Cardiac septum (tissue), 1 donor: ENCODE data around the gene PSMG1. TPM values are rescaled to one million over a fixed set of nuclear protein-coding genes. Genes with fewer than 3 reads are reported as not detected.
A peak's percentile ranks its signal among the peaks of the same experiment; 100 is the strongest.
"Not testable (repeated sequence)": the region's sequence is repeated elsewhere in the genome, so short reads cannot be mapped to it uniquely, and the experiment has no call there.

Experiments used
- DNase-seq: peaks from one replicate; pipeline ENCODE4 v3.0.0-alpha.2; 2020; ENCODE audit warnings: low spot score
- intact Hi-C: fragments of 100-400 bp; cut with DNase I; formaldehyde crosslinking; loops from one replicate; pipeline ENCODE4 v1.14.0; 2022
- long read RNA-seq: library from polyadenylated mRNA; unstranded; transcript quantifications from one replicate; pipeline ENCODE4 v2.0.0, GENCODE V29; 2021
- total RNA-seq: library from RNA; stranded (reverse); fragmentation: NEBNext Ultra II Directional; extraction: Animal tissue kit (Norgen Biotek cat#: 25700); gene quantifications from one replicate; pipeline ENCODE4 v1.2.1, GENCODE V29; 2021
- donor health status: DM: no; HTN: no; CAD: no.

The PSMG1 gene, protein sequence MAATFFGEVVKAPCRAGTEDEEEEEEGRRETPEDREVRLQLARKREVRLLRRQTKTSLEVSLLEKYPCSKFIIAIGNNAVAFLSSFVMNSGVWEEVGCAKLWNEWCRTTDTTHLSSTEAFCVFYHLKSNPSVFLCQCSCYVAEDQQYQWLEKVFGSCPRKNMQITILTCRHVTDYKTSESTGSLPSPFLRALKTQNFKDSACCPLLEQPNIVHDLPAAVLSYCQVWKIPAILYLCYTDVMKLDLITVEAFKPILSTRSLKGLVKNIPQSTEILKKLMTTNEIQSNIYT
- total RNA-seq, result 27.7 TPM
- long read RNA-seq, transcript PSMG1-201 (7 exons, 2,154 nt), result major isoform, 17 of 20 reads
- long read RNA-seq, partial matches to known transcripts, result 0 of 20 reads
- long read RNA-seq, other reads (novel, unspliced or antisense), result 2 of 20 reads

GRCh38 chr21:39183272-39184049 is at the start of gene PSMG1:
Gene PSMG1 (minus strand): TSS chr21:39183451. CDS start chr21:39183385, 66 bp downstream.
- intact Hi-C loops, result loop anchor here (10.0 kb wide), 1 partner anchor 201 kb away; a partner anchor contains a TSS
- DNase-seq, result peak; percentile 98

DNA sequence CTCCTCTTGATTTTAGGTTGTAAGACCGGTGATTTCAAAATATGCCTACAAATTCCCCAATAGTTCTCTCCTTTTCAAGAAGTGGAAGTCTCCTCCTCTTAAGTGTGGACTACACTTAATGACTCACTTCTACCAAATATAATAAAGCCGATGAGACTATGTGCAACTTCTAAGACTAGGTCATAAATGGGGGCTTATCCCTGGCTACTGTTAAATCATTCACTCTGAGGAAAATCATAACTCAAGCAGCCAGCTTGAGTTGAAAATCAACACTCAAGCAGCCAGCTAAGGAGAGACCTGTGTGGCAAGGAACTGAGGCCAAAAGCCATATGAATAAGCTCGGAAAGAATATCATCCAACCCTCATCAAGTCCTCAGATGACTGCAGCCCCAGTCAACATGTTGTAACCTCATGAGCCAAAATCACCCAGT is 49.6 kb upstream of the PSMG1 start:
- intact Hi-C loops, result no loop called here
- no peak for DNase-seq

DNA sequence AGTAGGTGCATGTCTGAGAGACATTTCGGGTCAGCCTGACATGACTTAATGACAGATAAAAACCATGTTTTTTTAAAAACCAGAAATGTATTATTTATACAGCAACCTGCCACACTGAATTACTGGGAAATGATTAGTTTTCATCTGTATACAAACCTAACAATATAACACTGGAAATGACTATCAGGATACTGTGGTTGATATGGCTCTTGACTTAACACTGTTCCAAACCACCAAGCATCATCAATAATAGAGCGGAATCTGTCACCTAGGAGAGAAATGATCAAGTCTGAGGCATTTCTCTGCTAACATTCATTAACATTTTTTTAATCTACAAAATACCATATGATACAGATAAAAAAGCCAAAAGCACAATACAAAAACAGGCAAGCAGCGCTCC is 41.7 kb upstream of the PSMG1 start:
- intact Hi-C loops, result no loop called here
- DNase-seq, result no peak

GRCh38 chr21:39221997-39222486 is 38.8 kb upstream of the PSMG1 start:
- intact Hi-C loops, result no loop called here
- no peak for DNase-seq

DNA sequence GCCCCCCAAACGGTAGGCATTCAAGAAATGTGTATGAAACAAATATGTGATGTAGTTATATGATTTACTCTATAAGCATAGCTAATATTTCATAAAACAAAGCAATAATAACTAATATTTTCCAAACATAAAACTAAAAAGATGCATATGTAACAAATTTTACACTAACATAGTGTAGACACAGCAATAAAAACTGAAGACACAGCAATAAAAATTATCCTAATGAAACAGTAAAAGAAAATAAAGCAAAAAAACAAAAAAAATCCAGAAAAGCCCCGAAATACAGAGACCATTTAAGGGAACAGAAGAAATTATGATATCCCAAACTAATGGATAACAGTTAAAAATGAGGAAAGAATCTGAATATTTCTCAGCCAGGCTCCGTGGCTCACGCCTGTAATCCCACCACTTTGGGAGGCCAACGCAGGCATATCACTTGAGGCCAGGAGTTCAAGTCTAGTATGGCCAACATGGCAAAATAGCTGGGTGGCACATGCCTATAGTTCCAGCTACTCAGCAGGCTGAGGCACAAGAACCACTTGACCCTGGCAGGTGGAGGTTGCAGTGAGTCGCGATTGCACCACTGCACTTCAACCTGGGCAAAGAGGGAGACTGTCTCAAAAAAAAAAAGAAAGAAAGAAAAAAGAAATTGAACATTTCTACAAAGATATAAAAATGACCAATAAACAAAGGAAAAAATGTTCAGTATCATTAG is 38.2 kb upstream of the PSMG1 start:
- intact Hi-C loops, result no loop called here

DNA sequence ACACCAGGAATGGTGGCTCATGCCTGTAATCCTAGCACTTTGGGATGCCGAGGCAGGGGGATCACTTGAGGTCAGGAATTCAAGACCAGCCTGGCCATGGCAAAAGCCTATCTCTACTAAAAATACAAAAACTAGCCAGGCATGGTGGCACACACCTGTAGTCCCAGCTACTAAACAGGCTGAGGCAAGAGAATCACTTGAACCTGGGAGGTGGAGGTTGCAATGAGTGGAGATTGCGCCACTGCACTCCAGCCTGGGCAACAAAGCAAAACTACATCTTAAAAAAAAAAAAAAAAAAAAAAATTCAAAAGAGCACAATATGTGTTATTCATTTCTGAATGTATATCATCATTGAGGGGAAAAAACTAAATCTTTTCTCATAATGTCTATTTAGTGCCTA is 37.6 kb upstream of the PSMG1 start:
- intact Hi-C loops, DNase-seq: not testable (repeated sequence)

More for the DNA sequence above, 38.2 kb upstream of the PSMG1 start:
- DNase-seq, result no peak

DNA sequence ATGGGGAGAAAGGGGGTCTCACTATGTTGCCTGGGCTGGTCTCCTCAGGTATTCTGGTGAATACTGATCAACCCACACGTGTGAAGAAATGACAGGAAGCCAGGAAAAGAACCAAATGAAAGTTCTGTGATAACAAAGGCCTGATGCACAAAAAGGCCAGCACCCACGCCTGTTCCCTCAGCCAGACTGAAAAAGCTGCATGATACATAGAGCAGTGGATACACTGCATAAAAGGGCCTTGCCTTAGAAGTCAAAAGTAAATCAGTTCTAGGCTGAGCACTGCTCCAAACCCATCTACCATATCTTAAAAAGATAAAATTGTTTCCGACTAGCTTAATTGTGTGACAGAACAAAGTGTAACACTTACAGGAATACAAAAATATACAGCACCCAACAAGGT is 36.9 kb upstream of the PSMG1 start:
- intact Hi-C loops, result no loop called here
- DNase-seq, result no peak

DNA sequence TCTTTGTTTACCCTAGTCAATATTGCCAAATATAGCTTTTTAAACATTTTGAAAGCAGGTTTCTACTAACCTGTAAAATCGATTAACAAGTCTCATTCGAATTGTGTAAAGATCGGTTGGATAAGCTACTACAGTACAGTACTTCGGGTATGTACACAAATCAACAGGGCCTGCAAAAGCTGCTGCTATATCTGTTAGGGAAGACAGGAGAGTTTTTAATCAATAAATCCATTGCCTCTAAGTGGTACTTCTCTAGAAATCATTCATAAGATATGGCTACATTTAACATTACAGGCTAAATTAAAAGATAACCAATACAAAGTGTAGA is 34.8 kb upstream of the PSMG1 start:
- no peak for DNase-seq
- intact Hi-C loops, result no loop called here

GRCh38 chr21:39217356-39218081 is 34.3 kb upstream of the PSMG1 start:
- DNase-seq, result no peak
- intact Hi-C loops, result no loop called here

DNA sequence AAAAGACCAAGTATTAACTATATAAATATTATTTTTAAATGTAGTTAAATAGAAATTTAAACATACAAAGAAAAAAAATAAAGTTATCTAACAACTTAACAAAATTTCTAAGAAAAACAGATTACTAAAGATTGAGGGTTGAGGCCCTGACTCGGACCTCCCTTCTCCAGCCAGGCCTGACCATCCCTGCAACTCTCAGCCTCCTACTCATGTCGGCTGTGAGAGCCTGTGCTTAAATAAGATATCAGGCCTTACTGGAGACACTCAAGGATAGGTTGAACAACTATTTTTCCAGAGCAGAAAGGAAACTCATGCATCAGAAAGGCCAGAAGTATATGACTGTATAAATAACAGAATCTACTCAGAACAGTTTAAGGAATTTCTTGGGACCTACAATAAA is 33.0 kb upstream of the PSMG1 start:
- intact Hi-C loops, result no loop called here

DNA sequence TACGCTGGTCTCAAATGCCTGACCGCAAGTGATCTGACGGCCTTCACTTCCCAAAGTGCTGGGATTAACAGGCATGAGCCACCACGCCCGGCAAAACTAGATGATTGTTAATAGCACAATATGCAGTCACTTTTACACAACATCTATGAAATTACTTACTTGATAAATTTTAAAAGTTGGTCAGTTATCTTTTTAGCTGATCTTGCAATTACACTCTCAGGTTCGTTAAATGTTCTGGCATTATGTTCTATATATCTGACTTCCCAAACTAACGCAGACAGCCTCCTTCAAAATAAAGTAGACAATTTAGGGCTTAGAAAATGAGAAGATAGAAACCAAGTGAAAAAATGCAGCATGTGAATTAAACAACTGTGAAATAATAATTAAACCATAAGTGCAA is 31.8 kb upstream of the PSMG1 start:
- intact Hi-C loops, result no loop called here
- no peak for DNase-seq

More for the DNA sequence above, 33.0 kb upstream of the PSMG1 start:
- DNase-seq, result no peak

- intact Hi-C loops, result no loop called here
- DNase-seq, result no peak
Observed at GRCh38 chr21:39209334-39209688, 26.1 kb upstream of the PSMG1 start.

DNA sequence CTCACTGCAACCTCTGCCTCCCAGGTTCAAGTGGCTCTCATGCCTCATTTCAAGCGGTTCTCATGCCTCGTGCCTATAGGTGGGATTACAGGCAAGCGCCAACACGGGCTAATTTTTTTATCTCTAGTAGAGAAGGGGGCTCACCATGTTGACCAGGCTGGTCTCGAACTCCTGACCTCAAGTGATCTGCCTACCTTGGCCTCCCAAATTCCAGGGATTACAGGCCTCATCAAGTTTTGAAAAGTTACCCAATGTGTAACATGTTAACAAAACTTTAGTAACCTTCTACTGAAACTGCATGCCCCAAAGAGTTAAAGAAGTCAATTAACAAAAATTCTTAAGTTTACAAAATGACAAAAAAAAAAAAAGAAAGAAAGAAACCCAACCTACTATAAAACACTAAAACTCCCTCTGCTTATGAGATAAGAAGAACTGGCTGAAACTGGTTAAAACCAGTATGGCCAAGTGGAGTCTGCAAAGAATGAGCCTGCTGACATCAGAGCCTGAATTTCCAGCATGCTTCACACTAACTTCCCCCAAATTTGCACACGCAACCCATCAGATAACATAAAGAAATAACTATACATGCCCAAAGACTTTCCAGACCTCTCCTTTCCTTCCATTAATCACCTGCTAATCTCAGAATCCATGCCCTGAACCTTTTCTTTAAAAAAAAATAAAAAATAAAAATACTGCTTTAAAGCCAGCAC is 25.5 kb upstream of the PSMG1 start:
- no peak for DNase-seq
- intact Hi-C loops, result no loop called here

GRCh38 chr21:39204134-39204533 is 20.9 kb upstream of the PSMG1 start:
- DNase-seq, result no peak
- intact Hi-C loops, result no loop called here

DNA sequence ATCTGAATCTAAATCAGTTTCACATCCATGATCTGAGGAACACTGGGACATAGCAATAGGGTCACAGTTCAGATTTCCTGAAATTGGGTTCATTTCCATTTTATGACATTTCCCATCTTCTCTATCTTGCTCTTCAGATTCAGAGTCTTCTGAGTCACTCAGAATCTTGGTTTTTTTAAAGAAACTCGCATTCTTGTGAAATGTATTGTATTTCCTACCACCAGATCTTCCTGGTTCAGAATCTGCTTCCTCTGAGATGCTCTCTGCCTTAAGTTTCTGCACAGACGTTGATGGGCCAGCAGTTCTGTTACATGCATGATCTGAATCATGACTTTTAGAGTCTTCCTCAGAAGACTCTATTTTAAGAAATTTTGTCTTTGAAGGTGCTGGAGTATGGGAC is 15.5 kb upstream of the PSMG1 start:
- intact Hi-C loops, result no loop called here

GRCh38 chr21:39197448-39198233 is 14.4 kb upstream of the PSMG1 start:
- intact Hi-C loops, result no loop called here

More for the DNA sequence above, 15.5 kb upstream of the PSMG1 start:
- DNase-seq, result no peak

GRCh38 chr21:39196838-39197237 is 13.6 kb upstream of the PSMG1 start:
- DNase-seq, result no peak
- intact Hi-C loops, result no loop called here

More at GRCh38 chr21:39197448-39198233, 14.4 kb upstream of the PSMG1 start:
- no peak for DNase-seq

DNA sequence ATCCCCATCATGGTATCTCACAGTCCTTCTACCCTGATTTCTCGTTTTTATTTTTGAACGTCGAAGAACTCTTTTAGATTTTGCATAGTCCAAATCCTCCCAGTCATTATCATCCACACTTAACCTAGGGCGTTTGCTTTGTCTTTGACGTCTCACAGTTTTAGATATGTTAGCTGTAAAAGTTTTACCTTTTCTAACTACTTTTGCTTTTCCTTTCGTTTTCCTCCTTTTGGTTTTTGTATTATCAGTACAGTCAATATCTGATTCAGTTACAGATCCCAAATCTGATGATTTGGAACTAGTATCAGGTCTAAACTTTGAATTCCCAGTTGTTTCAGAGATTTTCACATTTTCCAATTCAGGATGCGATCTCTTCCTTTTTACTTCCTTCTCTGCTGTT is 13.1 kb upstream of the PSMG1 start:
- DNase-seq, result no peak
- intact Hi-C loops, result no loop called here
